A673 (cell line): ENCODE results near the gene AKT3. TPM values are rescaled to one million over a fixed set of nuclear protein-coding genes. Genes with fewer than 3 reads are reported as not detected.

Experiments
- BruUV-seq: library from RNA; stranded (reverse); fragments of 400-500 nt; replicated peaks from 2 replicates; lab custom pipeline; 2021; lab: Mats Ljungman, UMichigan
- CTCF ChIA-PET: fragments of 300-600 bp; sonication (Branson Sonifier 250); formaldehyde crosslinking; loops from one replicate; lab custom pipeline; 2022; ENCODE audit warnings: antibody characterized with exemption; lab: Charles Lee
- POLR2A ChIA-PET: fragments of 300-600 bp; sonication (Branson Sonifier 250); formaldehyde crosslinking; loops from one replicate; lab custom pipeline; 2022; ENCODE audit warnings: antibody characterized with exemption; ENCODE audit not compliant: low non-redundant PET; lab: Charles Lee
- DNase-seq: peaks from one replicate; pipeline ENCODE4 v3.0.0-alpha.2; 2015; ENCODE audit warnings: low spot score
- H3K27ac ChIP-seq: fragments of 200-600 bp; sonication (generic); 2 replicates; pipeline ENCODE4 v1.5.1; 2016; ENCODE audit warnings: mixed run types, low read depth, mild to moderate bottlenecking, mixed read lengths, antibody characterized with exemption, low read length; ENCODE audit not compliant: poor library complexity, severe bottlenecking
- H3K27me3 ChIP-seq: fragments of 200-600 bp; sonication (generic); replicated peaks from 2 replicates; pipeline ENCODE4 v1.6.1; 2017; ENCODE audit warnings: mixed run types, low read depth, mild to moderate bottlenecking, mixed read lengths, antibody characterized with exemption, low read length; ENCODE audit not compliant: insufficient read depth, poor library complexity
- H3K36me3 ChIP-seq: fragments of 200-600 bp; sonication (generic); 2 replicates; pipeline ENCODE4 v1.6.1; 2016; ENCODE audit warnings: mixed run types, mild to moderate bottlenecking, mixed read lengths, antibody characterized with exemption, low read length; ENCODE audit not compliant: insufficient read depth, poor library complexity, severe bottlenecking
- H3K4me1 ChIP-seq: fragments of 200-600 bp; sonication (generic); 2 replicates; pipeline ENCODE4 v1.6.1; 2017; ENCODE audit warnings: mixed run types, mild to moderate bottlenecking, mixed read lengths, antibody characterized with exemption, low read length; ENCODE audit not compliant: insufficient read depth, poor library complexity, severe bottlenecking
- H3K4me3 ChIP-seq: fragments of 200-600 bp; sonication (generic); 2 replicates; pipeline ENCODE4 v1.5.1; 2016; ENCODE audit warnings: low read depth, mixed run types, mild to moderate bottlenecking, mixed read lengths, low read length; ENCODE audit not compliant: poor library complexity, severe bottlenecking
- H3K9me3 ChIP-seq: fragments of 200-600 bp; sonication (generic); 2 replicates; pipeline ENCODE4 v1.6.1; 2016; ENCODE audit warnings: mixed run types, low read depth, mild to moderate bottlenecking, mixed read lengths, antibody characterized with exemption, low read length; ENCODE audit not compliant: poor library complexity, severe bottlenecking
- EZH2 ChIP-seq: fragments of 200-600 bp; sonication (generic); IDR thresholded peaks from 2 replicates; pipeline ENCODE4 v1.6.1; 2017; ENCODE audit warnings: borderline replicate concordance, low read depth, mild to moderate bottlenecking, mixed read lengths, antibody characterized with exemption, low read length; ENCODE audit not compliant: poor library complexity, severe bottlenecking
- intact Hi-C: fragments of 100-400 bp; cut with micrococcal nuclease; formaldehyde crosslinking; loops from one replicate; pipeline ENCODE4 v1.10.0; 2022; ENCODE audit not compliant: unreplicated experiment
- total RNA-seq: library from RNA; stranded (reverse); gene quantifications from 2 replicates; pipeline ENCODE4 v1.2.3, GENCODE V29; 2021
- TF ChIP-seq, protein P1 (sequence below): fragments of 300-800, 200-600 bp; sonication (generic); conservative IDR thresholded peaks from 2 replicates; pipeline ENCODE4 v1.5.1; 2017; ENCODE audit warnings: low read depth, mild to moderate bottlenecking, antibody characterized with exemption, low read length, moderate library complexity, mixed read lengths

The AKT3 gene
- total RNA-seq, 1 experiment from 2014 or later, result 14.4 TPM

- POLR2A ChIA-PET, result no interaction called here
- CTCF ChIA-PET, result no interaction called here
- no peak for TF ChIP-seq EZH2
- TF ChIP-seq, protein P1, sequence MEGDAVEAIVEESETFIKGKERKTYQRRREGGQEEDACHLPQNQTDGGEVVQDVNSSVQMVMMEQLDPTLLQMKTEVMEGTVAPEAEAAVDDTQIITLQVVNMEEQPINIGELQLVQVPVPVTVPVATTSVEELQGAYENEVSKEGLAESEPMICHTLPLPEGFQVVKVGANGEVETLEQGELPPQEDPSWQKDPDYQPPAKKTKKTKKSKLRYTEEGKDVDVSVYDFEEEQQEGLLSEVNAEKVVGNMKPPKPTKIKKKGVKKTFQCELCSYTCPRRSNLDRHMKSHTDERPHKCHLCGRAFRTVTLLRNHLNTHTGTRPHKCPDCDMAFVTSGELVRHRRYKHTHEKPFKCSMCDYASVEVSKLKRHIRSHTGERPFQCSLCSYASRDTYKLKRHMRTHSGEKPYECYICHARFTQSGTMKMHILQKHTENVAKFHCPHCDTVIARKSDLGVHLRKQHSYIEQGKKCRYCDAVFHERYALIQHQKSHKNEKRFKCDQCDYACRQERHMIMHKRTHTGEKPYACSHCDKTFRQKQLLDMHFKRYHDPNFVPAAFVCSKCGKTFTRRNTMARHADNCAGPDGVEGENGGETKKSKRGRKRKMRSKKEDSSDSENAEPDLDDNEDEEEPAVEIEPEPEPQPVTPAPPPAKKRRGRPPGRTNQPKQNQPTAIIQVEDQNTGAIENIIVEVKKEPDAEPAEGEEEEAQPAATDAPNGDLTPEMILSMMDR, result no peak
- Histone ChIP-seq H3K9me3 (no peaks in the 10 kb centered on the region), H3K4me3 (no peak overlapping the region), H3K4me1 (peaks cover 5% of the 10 kb centered on the region), H3K27ac (no peak overlapping the region), H3K36me3 (no peaks in the 10 kb centered on the region), H3K27me3 (no peaks in the 10 kb centered on the region)
- BruUV-seq, result no TSS peak
- DNase-seq, result no peak
- intact Hi-C loops, result no loop called here
Observed at GRCh38 chr1:243443557-243443956, 406.5 kb downstream of the AKT3 start.

DNA sequence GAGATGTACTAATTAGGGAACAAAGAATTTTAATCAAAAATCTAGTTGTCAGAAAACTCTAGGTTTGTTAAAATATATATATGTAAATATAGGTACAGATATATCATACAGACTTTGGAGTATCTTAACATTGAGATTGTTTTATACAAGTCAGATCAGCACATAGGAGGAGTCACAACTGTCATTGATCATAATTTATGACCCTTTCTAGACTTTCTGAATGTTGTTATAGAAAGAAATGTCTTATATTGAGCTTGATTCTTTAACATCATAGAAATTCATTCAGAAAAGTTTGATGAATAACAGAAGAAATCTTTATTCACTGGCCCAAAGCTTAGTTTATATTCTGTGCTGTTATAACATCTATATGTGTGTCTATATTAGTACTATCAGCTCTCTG, 408.4 kb downstream of the AKT3 start:
- no TSS peak for BruUV-seq
- H3K4me1 ChIP-seq, result peaks cover 5% of the 10 kb centered on the region
- CTCF ChIA-PET, result no interaction called here

DNA sequence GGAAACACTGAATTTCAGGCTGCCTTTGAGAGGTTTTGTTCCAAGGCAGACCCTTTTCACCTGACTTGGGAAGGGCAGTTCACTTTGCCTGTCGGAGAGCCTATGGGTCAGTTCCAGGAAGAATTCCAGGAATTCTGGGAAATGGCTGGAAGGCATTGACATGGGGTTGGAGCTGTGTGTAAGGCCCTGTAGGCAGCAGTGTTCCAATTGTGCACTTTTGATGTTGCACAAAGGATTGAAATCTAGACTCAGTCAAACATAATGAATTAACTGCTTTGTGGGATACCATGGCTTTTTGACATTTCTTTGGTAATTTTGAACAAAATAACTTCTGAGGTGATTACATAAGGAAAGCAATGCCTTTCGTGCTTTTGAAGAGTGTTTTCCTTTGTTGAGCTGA, 409.6 kb downstream of the AKT3 start:
- Histone ChIP-seq H3K36me3 (no peaks in the 10 kb centered on the region), H3K9me3 (no peaks in the 10 kb centered on the region), H3K4me1 (peaks cover 5% of the 10 kb centered on the region), H3K27me3 (no peaks in the 10 kb centered on the region), H3K27ac (no peak overlapping the region), H3K4me3 (no peak overlapping the region)
- no peak for DNase-seq
- TF ChIP-seq, protein P1, result no peak
- TF ChIP-seq EZH2, result no peak
- BruUV-seq, result no TSS peak
- intact Hi-C loops, result no loop called here
- CTCF ChIA-PET, result no interaction called here
- POLR2A ChIA-PET, result no interaction called here

More for the DNA sequence above, 408.4 kb downstream of the AKT3 start:
- Histone ChIP-seq H3K27me3 (no peaks in the 10 kb centered on the region), H3K9me3 (no peaks in the 10 kb centered on the region), H3K27ac (no peak overlapping the region), H3K36me3 (no peaks in the 10 kb centered on the region), H3K4me3 (no peak overlapping the region)
- POLR2A ChIA-PET, result no interaction called here
- TF ChIP-seq, protein P1, result no peak
- TF ChIP-seq EZH2, result no peak
- intact Hi-C loops, result no loop called here
- no peak for DNase-seq
